HG02981 (cell line): ENCODE results near the gene EXOC4.

Experiments
- ATAC-seq: cut with Tn5 transposase; IDR thresholded peaks from one replicate; pipeline ENCODE4 v1.9.1; 2021; ENCODE audit warnings: mild to moderate bottlenecking, moderate library complexity; ENCODE audit not compliant: unreplicated experiment

The EXOC4 gene

GRCh38 chr7:133652547-133652946 lies 399.7 kb downstream of the EXOC4 start:
- ATAC-seq = no peak

GRCh38 chr7:133654547-133654946 lies 401.7 kb downstream of the EXOC4 start:
- no peak for ATAC-seq

- no peak for ATAC-seq
Measured at GRCh38 chr7:133662276-133662675, 409.4 kb downstream of the EXOC4 start.

GRCh38 chr7:133662830-133663229 lies 410.0 kb downstream of the EXOC4 start:
- no peak for ATAC-seq

GRCh38 chr7:133664528-133664927 lies 411.6 kb downstream of the EXOC4 start:
- no peak for ATAC-seq

GRCh38 chr7:133668296-133669060 lies 415.6 kb downstream of the EXOC4 start:
- no peak for ATAC-seq

GRCh38 chr7:133669061-133669455 lies 416.2 kb downstream of the EXOC4 start:
- ATAC-seq = no peak

- ATAC-seq = no peak
Measured at GRCh38 chr7:133670250-133670649, 417.4 kb downstream of the EXOC4 start.

GRCh38 chr7:133672866-133673265 lies 420.0 kb downstream of the EXOC4 start:
- no peak for ATAC-seq

GRCh38 chr7:133674079-133674763 lies 421.3 kb downstream of the EXOC4 start:
- no peak for ATAC-seq

GRCh38 chr7:133675510-133676218 lies 422.8 kb downstream of the EXOC4 start:
- no peak for ATAC-seq

GRCh38 chr7:133676805-133677370 lies 424.0 kb downstream of the EXOC4 start:
- no peak for ATAC-seq

- ATAC-seq = no peak
Measured at GRCh38 chr7:133678137-133678814, 425.4 kb downstream of the EXOC4 start.

- no peak for ATAC-seq
Measured at GRCh38 chr7:133679977-133680376, 427.1 kb downstream of the EXOC4 start.

GRCh38 chr7:133681529-133681928 lies 428.7 kb downstream of the EXOC4 start:
- no peak for ATAC-seq

GRCh38 chr7:133682364-133683181 lies 429.7 kb downstream of the EXOC4 start:
- ATAC-seq = no peak

GRCh38 chr7:133683182-133683454 lies 430.2 kb downstream of the EXOC4 start:
- no peak for ATAC-seq

GRCh38 chr7:133688483-133689239 lies 435.8 kb downstream of the EXOC4 start:
- ATAC-seq = no peak

- no peak for ATAC-seq
Measured at GRCh38 chr7:133690740-133691139, 437.9 kb downstream of the EXOC4 start.
